Measurements from ENCODE around the gene HSD17B12.

DNA sequence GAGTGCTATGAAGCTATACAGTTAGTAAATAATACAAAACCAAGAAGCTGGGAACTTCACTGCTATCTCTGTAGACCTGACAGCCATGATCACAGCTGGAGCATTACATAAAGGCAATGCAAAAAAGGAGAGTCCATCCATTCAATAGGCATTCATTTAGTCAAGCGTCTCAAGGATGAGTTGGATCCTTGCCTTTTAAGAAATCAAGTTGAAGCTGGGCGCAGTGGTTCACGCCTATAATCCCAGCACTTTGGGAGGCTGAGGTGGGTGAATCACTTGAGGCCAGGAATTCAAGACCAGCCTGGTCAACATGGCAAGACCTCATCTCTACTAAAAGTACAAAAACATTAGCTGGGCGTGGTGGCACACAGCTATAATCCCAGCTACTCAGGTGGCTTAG, 152.0 kb downstream of the HSD17B12 start:
- TF ChIP-seq CTCF (IDR thresholded peaks at IDR 0.05) (no peak), POLR2A (IDR thresholded peaks at IDR 0.05) (no peak), EP300 (IDR thresholded peaks at IDR 0.05) (no peak), POLR2AphosphoS5 (IDR thresholded peaks at IDR 0.05) (no peak)
